H9 (cell line): ENCODE results near the gene IL1B. TPM values are rescaled to one million over a fixed set of nuclear protein-coding genes. Genes with fewer than 3 reads are reported as not detected.

Experiments
- DNase-seq: peaks from one replicate; pipeline ENCODE4 v3.0.0-alpha.2; 2017
- H2AFZ ChIP-seq: one replicate; pipeline ENCODE4 v1.6.1; 2013; ENCODE audit warnings: mild to moderate bottlenecking, low read length, control low read depth, moderate library complexity
- H2AK5ac ChIP-seq: 2 replicates; pipeline ENCODE4 v1.6.1; 2013; ENCODE audit warnings: low read length, control low read depth, mixed read lengths; ENCODE audit not compliant: insufficient read length
- H2BK120ac ChIP-seq: one replicate; pipeline ENCODE4 v1.6.1; 2013; ENCODE audit warnings: low read depth, mild to moderate bottlenecking, low read length, control low read depth, inconsistent platforms; ENCODE audit not compliant: poor library complexity, severe bottlenecking
- H2BK12ac ChIP-seq: 2 replicates; pipeline ENCODE4 v1.6.1; 2013; ENCODE audit warnings: low read length, control low read depth, mixed read lengths, low read depth; ENCODE audit not compliant: insufficient read length
- H2BK15ac ChIP-seq: 2 replicates; pipeline ENCODE4 v1.6.1; 2013; ENCODE audit warnings: low read depth, low read length, control low read depth
- H2BK20ac ChIP-seq: one replicate; pipeline ENCODE4 v1.6.1; 2013; ENCODE audit warnings: low read depth, mild to moderate bottlenecking, low read length, control low read depth, inconsistent platforms; ENCODE audit not compliant: poor library complexity, severe bottlenecking
- H2BK5ac ChIP-seq: 2 replicates; pipeline ENCODE4 v1.6.1; 2013; ENCODE audit warnings: low read length, control low read depth, mixed read lengths; ENCODE audit not compliant: insufficient read length
- H3K14ac ChIP-seq: 2 replicates; pipeline ENCODE4 v1.6.1; 2013; ENCODE audit warnings: low read length, control low read depth; ENCODE audit not compliant: insufficient read depth
- H3K18ac ChIP-seq: 2 replicates; pipeline ENCODE4 v1.6.1; 2013; ENCODE audit warnings: low read depth, mild to moderate bottlenecking, mixed read lengths, low read length, control low read depth; ENCODE audit not compliant: insufficient read length
- H3K23ac ChIP-seq: 2 replicates; pipeline ENCODE4 v1.6.1; 2013; ENCODE audit warnings: low read length, control low read depth, mixed read lengths, low read depth; ENCODE audit not compliant: insufficient read length
- H3K23me2 ChIP-seq: 2 replicates; pipeline ENCODE4 v1.6.1; 2013; ENCODE audit warnings: low read depth, mild to moderate bottlenecking, mixed read lengths, low read length, control low read depth; ENCODE audit not compliant: insufficient read length, poor library complexity, severe bottlenecking
- H3K27ac ChIP-seq: 2 replicates; pipeline ENCODE4 v1.5.1; 2013; ENCODE audit warnings: low read length, control low read depth, mixed read lengths, low read depth; ENCODE audit not compliant: insufficient read length
- H3K27me3 ChIP-seq: 2 replicates; pipeline ENCODE4 v1.6.1; 2013; ENCODE audit warnings: low read length, control low read depth, inconsistent platforms; ENCODE audit not compliant: insufficient read depth
- H3K4ac ChIP-seq: 2 replicates; pipeline ENCODE4 v1.6.1; 2013; ENCODE audit warnings: low read depth, mild to moderate bottlenecking, control low read depth, inconsistent platforms, low read length, moderate library complexity
- H3K4me1 ChIP-seq: 2 replicates; pipeline ENCODE4 v1.6.1; 2013; ENCODE audit warnings: low read length, control low read depth, inconsistent platforms; ENCODE audit not compliant: insufficient read depth
- H3K4me2 ChIP-seq: 2 replicates; pipeline ENCODE4 v1.6.1; 2013; ENCODE audit warnings: low read length, control low read depth, mixed read lengths; ENCODE audit not compliant: insufficient read length, insufficient read depth
- H3K56ac ChIP-seq: 2 replicates; pipeline ENCODE4 v1.6.1; 2013; ENCODE audit warnings: low read depth, mild to moderate bottlenecking, mixed read lengths, low read length, control low read depth; ENCODE audit not compliant: insufficient read length
- H3K79me1 ChIP-seq: 2 replicates; pipeline ENCODE4 v1.6.1; 2013; ENCODE audit warnings: low read depth, mild to moderate bottlenecking, moderate library complexity, low read length, control low read depth, inconsistent platforms; ENCODE audit not compliant: insufficient read depth, poor library complexity, severe bottlenecking
- H3K79me2 ChIP-seq: 2 replicates; pipeline ENCODE4 v1.6.1; 2013; ENCODE audit warnings: low read length, control low read depth, inconsistent platforms; ENCODE audit not compliant: insufficient read depth
- H3K9ac ChIP-seq: 2 replicates; pipeline ENCODE4 v1.6.1; 2013; ENCODE audit warnings: low read length, control low read depth, mixed read lengths; ENCODE audit not compliant: insufficient read length; ENCODE audit errors: extremely low read depth
- H3K9me3 ChIP-seq: one replicate; pipeline ENCODE4 v1.6.1; 2013; ENCODE audit warnings: low read depth, low read length, inconsistent platforms; ENCODE audit not compliant: control insufficient read depth
- H3T11ph ChIP-seq: one replicate; pipeline ENCODE4 v1.6.1; 2013; ENCODE audit warnings: mild to moderate bottlenecking, low read length, control low read depth, inconsistent platforms
- H4K20me1 ChIP-seq: one replicate; pipeline ENCODE4 v1.6.1; 2013; ENCODE audit not compliant: control insufficient read depth, insufficient read length, insufficient read depth
- H4K5ac ChIP-seq: 2 replicates; pipeline ENCODE4 v1.6.1; 2013; ENCODE audit warnings: low read depth, mild to moderate bottlenecking, mixed read lengths, low read length, control low read depth; ENCODE audit not compliant: insufficient read length
- H4K8ac ChIP-seq: replicated peaks from 2 replicates; pipeline ENCODE4 v1.6.1; 2013; ENCODE audit warnings: low read length, control low read depth, mixed read lengths, low read depth; ENCODE audit not compliant: insufficient read length
- H4K91ac ChIP-seq: 2 replicates; pipeline ENCODE4 v1.6.1; 2013; ENCODE audit warnings: low read depth, mild to moderate bottlenecking, moderate library complexity, mixed read lengths, low read length, control low read depth; ENCODE audit not compliant: insufficient read length
- H3K27ac Mint-ChIP-seq, 3 experiments: 2 replicates in 2 of 3; 3 replicates in 1 of 3; pipeline ENCODE4 v1.8.0; 2020 to 2021; ENCODE audit warnings: mixed read lengths in 3 of 3, mild to moderate bottlenecking in 1 of 3, moderate library complexity in 1 of 3
- H3K27me3 Mint-ChIP-seq: 2 replicates; pipeline ENCODE4 v1.8.0; 2021; ENCODE audit warnings: low read depth, mild to moderate bottlenecking, moderate library complexity, mixed read lengths
- H3K36me3 Mint-ChIP-seq, 3 experiments: 2 replicates in 2 of 3; 3 replicates in 1 of 3; pipeline ENCODE4 v1.8.0; 2020 to 2021; ENCODE audit warnings: low read depth in 3 of 3, mixed read lengths in 3 of 3; ENCODE audit not compliant: insufficient read depth in 1 of 3
- H3K4me1 Mint-ChIP-seq, 2 experiments: 2 replicates each; pipeline ENCODE4 v1.8.0; 2020; ENCODE audit warnings: mixed read lengths in 2 of 2
- H3K4me3 Mint-ChIP-seq, 2 experiments: 2 replicates in 1 of 2; 3 replicates in 1 of 2; pipeline ENCODE4 v1.8.0; 2020 to 2021; ENCODE audit warnings: mild to moderate bottlenecking in 2 of 2, mixed read lengths in 2 of 2, moderate library complexity in 1 of 2
- H3K9me3 Mint-ChIP-seq, 2 experiments: 2 replicates in 1 of 2; 3 replicates in 1 of 2; pipeline ENCODE4 v1.8.0; 2020; ENCODE audit warnings: mild to moderate bottlenecking in 2 of 2, mixed read lengths in 2 of 2, moderate library complexity in 1 of 2
- CTCF ChIP-seq: fragments of 200-600 bp; sonication (generic); conservative IDR thresholded peaks from 3 replicates; pipeline ENCODE4 v1.8.0; 2021; ENCODE audit warnings: antibody characterized with exemption, mild to moderate bottlenecking
- WGBS: extraction: QIAGEN DNeasy Blood & Tissue Kit; methylation state at CpG from one replicate; pipeline ENCODE4 v1.1.7; 2013; ENCODE audit warnings: missing lambda C conversion rate, low lambda C conversion rate, mixed read lengths; ENCODE audit not compliant: insufficient read length; ENCODE audit errors: extremely low coverage; 5-methylcytosine and 5-hydroxymethylcytosine counted together
- total RNA-seq: library from RNA; stranded (reverse); gene quantifications from 2 replicates; pipeline ENCODE4 v1.2.1, GENCODE V29; 2021

The IL1B gene
- total RNA-seq, 1 experiment from 2014 or later = not detected

DNA sequence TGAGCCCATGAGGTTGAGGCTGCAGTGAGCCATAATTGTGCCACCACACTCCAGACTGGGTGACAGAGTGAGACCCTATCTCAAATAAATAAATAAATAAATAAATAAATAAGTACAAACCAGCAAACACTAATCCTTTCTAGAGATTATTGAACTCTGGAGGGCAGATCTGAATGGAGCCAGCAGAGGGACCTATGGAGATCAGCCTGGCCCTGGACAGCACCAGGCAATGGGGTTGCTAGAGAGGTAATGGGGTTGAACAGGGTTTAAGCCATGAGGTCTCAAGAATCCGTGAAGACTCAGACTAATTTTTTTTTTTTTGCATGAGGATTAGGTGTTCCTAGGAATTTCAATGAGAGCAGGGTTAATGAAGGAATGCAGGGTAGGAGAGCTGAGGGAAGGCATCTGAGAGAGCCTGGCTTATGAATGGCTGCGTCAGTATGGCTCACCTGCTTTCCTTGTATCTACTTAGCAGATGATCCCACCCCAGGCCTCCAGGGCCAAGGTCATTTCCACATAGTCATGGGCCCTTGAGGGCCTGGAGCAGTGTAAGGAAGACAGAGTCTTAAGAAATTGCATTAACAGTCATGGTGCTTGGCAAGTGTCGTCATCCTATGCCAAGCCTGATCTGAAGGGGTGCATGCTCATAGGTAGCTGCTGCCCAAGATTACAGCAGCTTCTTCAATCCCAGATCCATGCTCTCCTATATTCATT is 39.8 kb upstream of the IL1B start:
- Histone ChIP-seq H3K9me3 (no peaks in the 10 kb centered on the region), H3K18ac (no peak overlapping the region), H3K27ac (no peak overlapping the region), H2BK5ac (no peak overlapping the region), H2BK120ac (no peak overlapping the region), H3T11ph (no peak overlapping the region), H3K4ac (no peak overlapping the region), H2BK12ac (no peak overlapping the region), H3K23ac (no peak overlapping the region), H4K8ac (no peak overlapping the region), H3K4me2 (no peak overlapping the region), H3K14ac (no peak overlapping the region), H3K79me1 (no peaks in the 10 kb centered on the region), H3K79me2 (no peaks in the 10 kb centered on the region), H2AK5ac (no peak overlapping the region), H2AFZ (no peak overlapping the region), H3K4me1 (no peaks in the 10 kb centered on the region), H4K5ac (no peak overlapping the region), H3K56ac (no peak overlapping the region), H3K23me2 (no peaks in the 10 kb centered on the region), H3K9ac (no peak overlapping the region), H4K20me1 (no peaks in the 10 kb centered on the region), H2BK15ac (no peak overlapping the region), H3K27me3 (no peaks in the 10 kb centered on the region), H2BK20ac (no peak overlapping the region), H4K91ac (no peak overlapping the region)
- H3K4me1 Mint-ChIP-seq = peaks cover 2 to 6% of the 10 kb centered on the region in 2 experiments
- H3K27me3 Mint-ChIP-seq = peaks cover 3% of the 10 kb centered on the region
- peaks cover 0 to 5% (median 0%) of the 10 kb centered on the region in 3 experiments; a peak in 1 of 7 replicates for H3K36me3 Mint-ChIP-seq
- DNase-seq = no peak
- no peak for TF ChIP-seq CTCF
- WGBS = no CpG with 5 or more reads among the region's 3 CpGs
- H3K4me3 Mint-ChIP-seq = no peak overlapping the region
- peaks cover 0 to 9% of the 10 kb centered on the region in 2 experiments; a peak in 1 of 5 replicates for H3K9me3 Mint-ChIP-seq
- no peak overlapping the region for H3K27ac Mint-ChIP-seq
